HUES48 (cell line): ENCODE measurements around the gene KBTBD13.

Source experiments
- H3K27ac ChIP-seq: one replicate; pipeline ENCODE4 v1.7.0; 2013; ENCODE audit warnings: low read depth, low read length, inconsistent platforms
- H3K27me3 ChIP-seq: 2 replicates; pipeline ENCODE4 v1.6.1; 2013; ENCODE audit warnings: mild to moderate bottlenecking, low read length; ENCODE audit not compliant: control insufficient read depth, insufficient read depth
- H3K36me3 ChIP-seq: 2 replicates; pipeline ENCODE4 v1.6.1; 2013; ENCODE audit warnings: low read length; ENCODE audit not compliant: control insufficient read depth, insufficient read depth
- H3K4me1 ChIP-seq: 2 replicates; pipeline ENCODE4 v1.6.1; 2013; ENCODE audit warnings: mild to moderate bottlenecking, low read length; ENCODE audit not compliant: control insufficient read depth, insufficient read depth
- H3K4me3 ChIP-seq: 2 replicates; pipeline ENCODE4 v1.5.1; 2013; ENCODE audit warnings: mild to moderate bottlenecking, low read depth, low read length
- H3K9ac ChIP-seq: 2 replicates; pipeline ENCODE4 v1.6.1; 2013; ENCODE audit warnings: mild to moderate bottlenecking, low read depth, low read length, moderate library complexity
- H3K9me3 ChIP-seq: 2 replicates; pipeline ENCODE4 v1.6.1; 2013; ENCODE audit warnings: low read length; ENCODE audit not compliant: control insufficient read depth, insufficient read depth

The KBTBD13 gene

DNA sequence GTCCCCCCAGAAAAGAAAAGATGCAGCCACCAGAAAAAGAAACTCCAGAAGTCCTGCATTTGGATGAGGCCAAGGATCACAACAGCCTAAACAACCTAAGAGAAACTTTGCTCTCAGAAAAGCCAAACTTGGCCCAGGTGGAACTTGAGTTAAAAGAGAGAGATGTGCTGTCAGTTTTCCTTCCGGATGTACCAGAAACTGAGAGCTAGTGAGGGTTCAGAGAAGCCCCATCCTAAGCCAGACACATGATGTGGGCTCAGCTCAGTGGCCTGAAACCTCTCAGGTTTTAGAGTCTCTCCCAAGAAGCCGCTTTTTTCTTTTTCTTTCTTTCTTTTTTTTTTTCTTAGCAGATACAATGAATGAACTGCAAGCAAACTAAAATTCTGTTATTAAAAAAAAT lies 23.6 kb upstream of the KBTBD13 start:
- no peaks in the 10 kb centered on the region for H3K9me3 ChIP-seq
- no peaks in the 10 kb centered on the region for H3K27me3 ChIP-seq
- no peak overlapping the region for H3K9ac ChIP-seq
- H3K4me3 ChIP-seq: no peak overlapping the region
- no peaks in the 10 kb centered on the region; the same call in 1 of the 2 replicates for H3K36me3 ChIP-seq
- H3K27ac ChIP-seq: no peak overlapping the region
- no peaks in the 10 kb centered on the region for H3K4me1 ChIP-seq

DNA sequence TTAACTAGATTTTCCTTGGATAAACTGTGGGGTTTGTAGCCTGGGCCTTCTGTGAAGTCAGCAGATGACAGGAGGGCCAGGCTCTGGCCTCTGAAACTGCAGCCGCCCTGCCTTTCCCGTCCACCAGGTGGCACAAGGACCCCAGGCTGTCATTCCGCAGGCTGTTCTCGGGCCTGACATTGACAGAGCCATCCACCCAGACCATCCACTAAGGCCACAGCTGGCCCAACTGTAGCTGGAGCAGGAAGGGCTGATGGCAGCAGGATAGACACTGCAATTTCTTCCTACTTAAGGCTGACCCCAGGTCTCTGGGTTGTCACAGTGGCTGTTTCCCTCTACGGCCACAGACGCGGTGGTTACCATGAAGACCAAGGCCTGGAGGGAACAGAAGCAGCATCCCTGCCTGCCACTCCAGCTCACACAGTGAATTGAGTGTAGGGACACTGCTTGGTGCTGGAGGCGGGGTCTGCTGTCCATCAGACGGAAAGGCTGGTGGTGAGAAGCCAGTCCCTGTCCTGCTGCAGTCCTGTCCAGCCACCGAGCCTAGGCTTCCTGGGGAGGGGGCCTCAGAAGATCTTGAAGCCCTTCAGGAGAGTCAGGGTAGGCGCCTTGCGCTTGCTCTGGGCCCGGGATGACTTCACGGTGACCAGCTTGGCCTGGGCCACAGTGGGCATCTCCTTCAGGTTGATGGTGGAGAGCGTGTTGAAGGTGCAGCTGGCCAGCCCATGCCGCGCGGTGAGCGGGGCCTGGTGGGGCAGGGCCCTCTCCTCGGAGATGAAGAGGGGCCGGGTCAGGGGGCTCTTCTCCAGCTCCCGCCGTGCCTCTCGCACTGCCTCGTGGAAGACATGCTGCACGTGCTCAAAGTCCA lies 22.0 kb upstream of the KBTBD13 start:
- H3K36me3 ChIP-seq: no peaks in the 10 kb centered on the region; the same call in none of the 2 replicates
- H3K27ac ChIP-seq: no peak overlapping the region
- no peaks in the 10 kb centered on the region for H3K4me1 ChIP-seq

DNA sequence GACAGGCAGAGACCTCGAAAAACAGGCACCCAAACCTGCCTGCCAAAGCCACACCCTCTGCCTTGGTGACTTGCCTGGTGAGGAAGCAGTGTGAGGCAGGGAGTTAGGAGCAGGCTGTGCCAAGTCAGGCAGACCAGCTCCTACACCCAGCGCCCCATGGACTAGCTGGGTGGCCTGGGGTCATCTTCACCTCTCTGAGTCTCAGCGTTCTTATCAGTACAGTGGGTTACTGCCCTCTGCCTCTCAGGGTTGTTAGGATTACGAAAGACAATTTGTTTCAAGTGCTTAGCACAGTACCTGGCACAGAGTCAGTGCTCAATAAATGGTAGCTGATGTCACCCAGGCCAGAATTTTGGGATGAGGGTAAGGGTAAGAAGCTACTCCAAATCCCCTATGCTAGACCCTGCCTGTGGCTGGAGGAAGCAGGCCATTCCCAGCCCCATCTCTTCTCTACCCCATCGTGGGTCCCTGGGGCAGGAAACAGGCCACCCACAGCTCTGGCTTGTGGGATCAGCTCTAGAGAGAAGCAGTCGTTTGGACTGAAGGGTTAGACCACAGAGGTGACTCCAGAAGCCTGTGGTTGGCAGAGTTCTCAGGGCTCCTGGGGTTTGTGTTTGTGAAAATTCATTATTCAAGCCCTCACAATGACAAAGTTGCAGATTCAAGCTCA lies 21.2 kb upstream of the KBTBD13 start:
- H3K36me3 ChIP-seq: no peaks in the 10 kb centered on the region; the same call in none of the 2 replicates
- no peaks in the 10 kb centered on the region for H3K9me3 ChIP-seq
- no peak overlapping the region for H3K9ac ChIP-seq
- no peak overlapping the region for H3K27ac ChIP-seq
- H3K27me3 ChIP-seq: no peaks in the 10 kb centered on the region
- no peak overlapping the region for H3K4me3 ChIP-seq
- no peaks in the 10 kb centered on the region for H3K4me1 ChIP-seq

More for the DNA sequence above, 22.0 kb upstream of the KBTBD13 start:
- Histone ChIP-seq H3K4me3 (no peak overlapping the region), H3K27me3 (no peaks in the 10 kb centered on the region), H3K9me3 (no peaks in the 10 kb centered on the region), H3K9ac (no peak overlapping the region)

DNA sequence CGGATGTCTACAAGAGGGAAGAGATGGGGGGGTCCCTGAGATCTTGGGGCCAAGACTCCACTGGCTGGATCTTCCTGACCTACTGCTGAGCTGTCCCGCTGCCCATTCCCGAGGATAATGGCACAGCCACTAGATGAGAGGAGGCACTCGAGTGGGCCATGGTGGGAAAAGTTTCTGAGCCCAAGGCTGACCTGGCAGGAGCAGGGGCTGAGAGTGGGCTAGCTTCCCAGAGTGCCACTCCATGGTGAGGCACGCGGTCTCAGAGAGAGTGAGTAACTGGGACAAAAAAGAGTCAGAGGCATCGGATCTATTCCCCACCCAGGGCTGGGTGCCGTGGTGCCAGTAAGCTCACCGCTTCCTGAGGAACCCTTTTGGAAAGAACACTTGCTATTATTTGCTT lies 20.4 kb upstream of the KBTBD13 start:
- no peaks in the 10 kb centered on the region for H3K4me1 ChIP-seq

DNA sequence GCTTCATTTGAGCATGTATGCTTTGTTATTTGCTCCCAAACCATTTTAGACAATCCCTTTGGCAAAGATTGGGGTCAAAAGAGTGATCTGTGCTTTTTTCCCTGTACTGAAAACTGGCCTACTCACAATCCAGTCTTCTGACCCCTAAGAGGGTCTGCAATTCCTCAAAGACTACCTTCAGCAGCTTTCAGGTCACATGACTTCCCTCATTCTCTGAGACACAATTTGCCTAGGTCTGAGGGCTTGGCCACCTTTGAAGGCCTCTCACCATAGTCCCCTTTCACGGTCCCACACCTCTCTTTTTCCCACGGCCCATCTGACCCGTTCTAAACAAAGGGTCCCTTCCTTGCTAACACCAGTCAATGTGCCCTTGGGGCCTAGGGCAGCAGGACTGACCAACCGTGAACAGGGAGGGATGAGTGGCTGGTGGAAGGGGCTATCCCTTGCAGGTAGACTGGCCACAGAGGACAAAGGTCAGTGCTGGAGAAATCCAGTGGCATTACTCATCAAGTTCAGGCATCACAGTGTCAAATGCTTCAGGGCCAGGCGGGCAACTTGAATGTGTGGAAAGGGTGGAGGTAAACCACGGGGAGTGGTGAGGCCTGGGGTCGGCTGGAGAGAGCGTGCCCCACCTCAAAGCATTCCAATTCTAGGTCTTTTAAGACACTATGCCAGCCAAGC lies 19.5 kb upstream of the KBTBD13 start:
- no peaks in the 10 kb centered on the region for H3K4me1 ChIP-seq
- no peaks in the 10 kb centered on the region; the same call in none of the 2 replicates for H3K36me3 ChIP-seq
- no peaks in the 10 kb centered on the region for H3K9me3 ChIP-seq
- H3K27ac ChIP-seq: no peak overlapping the region
- no peaks in the 10 kb centered on the region for H3K27me3 ChIP-seq
- H3K9ac ChIP-seq: no peak overlapping the region
- H3K4me3 ChIP-seq: no peak overlapping the region

More for the DNA sequence above, 20.4 kb upstream of the KBTBD13 start:
- Histone ChIP-seq H3K4me3 (no peak overlapping the region), H3K36me3 (no peaks in the 10 kb centered on the region; the same call in none of the 2 replicates), H3K27me3 (no peaks in the 10 kb centered on the region), H3K9me3 (no peaks in the 10 kb centered on the region), H3K27ac (no peak overlapping the region), H3K9ac (no peak overlapping the region)

DNA sequence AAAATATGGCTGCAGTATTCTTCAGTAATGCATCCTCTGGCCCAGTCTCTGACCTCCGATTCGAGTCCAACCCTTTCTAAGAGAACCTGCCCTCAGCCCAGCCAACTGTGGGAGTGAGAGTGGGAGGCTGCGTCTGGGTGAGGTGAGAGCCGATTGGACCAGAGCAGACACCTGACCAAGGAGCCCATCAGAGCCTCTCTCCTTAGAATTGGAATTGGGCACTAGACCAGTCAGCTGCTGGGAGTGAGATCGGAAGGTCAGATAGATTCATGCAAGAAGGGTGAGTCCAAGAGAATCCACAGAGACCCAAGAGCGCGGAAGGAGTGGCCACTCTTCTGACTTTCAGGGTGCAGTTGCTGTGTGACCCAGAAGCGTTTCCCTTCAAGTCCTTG lies 19.0 kb upstream of the KBTBD13 start:
- H3K36me3 ChIP-seq: no peaks in the 10 kb centered on the region; the same call in none of the 2 replicates
- H3K4me3 ChIP-seq: no peak overlapping the region
- no peak overlapping the region for H3K9ac ChIP-seq
- H3K27me3 ChIP-seq: no peaks in the 10 kb centered on the region
- H3K4me1 ChIP-seq: no peaks in the 10 kb centered on the region
- no peak overlapping the region for H3K27ac ChIP-seq
- H3K9me3 ChIP-seq: no peaks in the 10 kb centered on the region

DNA sequence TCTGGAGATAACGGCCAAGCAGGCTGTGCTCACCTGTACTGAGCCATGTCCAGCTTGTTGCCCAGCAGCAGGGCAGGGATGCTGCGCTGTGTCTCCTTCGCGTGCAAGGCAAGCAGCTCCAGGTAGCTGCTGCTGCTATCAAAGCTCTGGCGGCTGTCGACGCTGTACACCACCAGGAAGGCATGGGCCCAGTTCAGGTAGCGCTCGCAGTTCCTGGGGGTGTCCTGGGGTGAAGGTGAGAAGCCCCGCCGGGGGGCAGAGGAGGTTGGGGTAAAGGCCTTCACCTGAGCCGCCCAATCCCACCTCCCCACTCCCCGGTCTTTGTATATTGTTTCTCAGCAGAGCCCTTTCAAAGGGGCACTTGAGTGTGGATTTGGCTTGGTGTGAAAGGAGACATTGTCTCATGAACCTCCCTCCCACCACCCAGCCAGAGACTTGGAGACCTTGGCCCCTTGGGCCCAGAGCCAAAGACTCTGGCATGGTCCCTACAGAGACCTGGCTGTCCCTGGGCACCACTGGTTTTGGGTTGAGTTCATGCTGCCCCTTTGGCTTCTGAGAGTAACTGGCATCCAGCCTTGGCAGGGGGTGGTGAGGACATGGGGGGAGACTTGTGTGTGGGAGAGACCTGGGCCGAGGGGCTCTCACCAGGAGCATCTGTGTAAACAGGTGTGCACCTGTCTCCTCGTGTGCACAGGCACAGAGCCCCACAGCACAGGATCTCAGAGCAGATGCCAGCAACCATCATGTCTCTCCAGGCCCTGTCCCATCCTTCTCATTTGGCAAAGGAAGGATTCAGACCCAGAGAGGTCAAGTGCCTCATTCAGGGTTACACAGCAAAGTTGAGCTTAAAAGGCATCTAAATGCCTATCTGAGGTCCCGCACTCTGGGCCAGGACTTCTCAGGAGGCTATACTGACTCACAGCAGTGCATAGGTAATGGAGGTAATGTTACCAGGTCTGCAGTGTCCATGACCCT lies 17.9 kb upstream of the KBTBD13 start:
- no peaks in the 10 kb centered on the region for H3K27me3 ChIP-seq
- H3K27ac ChIP-seq: no peak overlapping the region
- H3K4me3 ChIP-seq: no peak overlapping the region
- H3K9ac ChIP-seq: no peak overlapping the region
- no peaks in the 10 kb centered on the region for H3K4me1 ChIP-seq
- H3K9me3 ChIP-seq: no peaks in the 10 kb centered on the region
- no peaks in the 10 kb centered on the region; the same call in none of the 2 replicates for H3K36me3 ChIP-seq

DNA sequence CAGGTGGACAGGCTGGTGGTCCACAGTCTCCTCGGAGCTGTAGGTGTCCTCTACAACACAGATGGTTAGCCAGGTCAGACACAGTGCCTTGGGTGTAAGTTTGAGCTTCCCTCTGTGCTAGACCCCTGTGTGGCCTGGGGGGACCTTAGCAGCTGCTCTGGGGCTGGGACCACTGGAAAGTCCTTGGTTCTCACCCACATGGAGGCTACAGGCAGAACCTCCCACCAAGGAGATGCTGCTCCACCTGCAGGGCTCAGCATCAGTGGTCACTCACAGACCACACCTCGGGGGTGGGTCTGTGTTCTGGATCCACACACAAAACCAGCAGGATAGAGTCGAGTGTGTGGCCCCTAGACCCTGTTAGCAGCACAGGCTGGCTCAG lies 17.2 kb upstream of the KBTBD13 start:
- Histone ChIP-seq H3K4me1 (no peaks in the 10 kb centered on the region), H3K36me3 (no peaks in the 10 kb centered on the region; the same call in none of the 2 replicates), H3K27ac (no peak overlapping the region), H3K27me3 (no peaks in the 10 kb centered on the region), H3K9me3 (no peaks in the 10 kb centered on the region), H3K4me3 (no peak overlapping the region), H3K9ac (no peak overlapping the region)

DNA sequence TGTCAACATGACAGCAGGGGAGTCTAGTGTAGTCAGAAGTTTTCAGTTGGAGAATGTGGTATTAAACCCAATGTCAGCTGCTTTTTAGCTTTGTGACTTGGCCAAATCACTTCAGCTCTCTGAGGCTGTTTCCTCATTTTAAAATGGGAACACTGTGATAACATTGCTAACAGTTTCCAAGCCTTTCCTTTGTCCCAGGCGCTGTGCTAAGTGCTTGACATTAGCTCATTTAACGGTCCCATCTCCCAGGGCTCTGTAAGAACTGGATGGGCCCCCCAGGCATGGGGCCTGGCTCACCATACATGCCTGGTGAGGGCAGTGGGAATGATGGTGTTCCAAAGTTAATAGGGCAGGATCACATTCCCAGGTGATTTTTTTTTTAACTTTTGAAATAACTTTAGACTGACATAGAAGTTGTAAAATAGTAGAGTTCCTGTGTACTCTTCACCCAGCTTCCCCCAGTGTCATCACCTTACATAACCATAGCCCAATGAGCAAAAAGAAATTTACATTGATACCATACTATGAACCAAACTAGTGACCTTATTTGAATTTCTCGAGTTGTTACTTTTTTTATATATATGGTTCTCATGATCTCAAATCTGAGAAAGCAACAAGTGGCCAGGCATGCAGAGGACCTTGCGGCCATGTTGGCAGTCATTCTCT lies 16.5 kb upstream of the KBTBD13 start:
- Histone ChIP-seq H3K4me3 (no peak overlapping the region), H3K27ac (no peak overlapping the region), H3K27me3 (no peaks in the 10 kb centered on the region), H3K36me3 (no peaks in the 10 kb centered on the region; the same call in none of the 2 replicates), H3K4me1 (no peaks in the 10 kb centered on the region), H3K9me3 (no peaks in the 10 kb centered on the region), H3K9ac (no peak overlapping the region)
